K562 (cell line): ENCODE results near the gene KLF2. TPM values are rescaled to one million over a fixed set of nuclear protein-coding genes. Genes with fewer than 3 reads are reported as not detected.

Source experiments
- CHD7 ChIP-seq: fragments of 200-600 bp; sonication (generic); IDR thresholded peaks from one replicate; pipeline ENCODE4 v1.6.1; 2012; ENCODE audit warnings: mild to moderate bottlenecking, low read depth, low read length, inconsistent platforms
- PKNOX1 ChIP-seq: fragments of 450-650 bp; IDR thresholded peaks from 2 replicates; pipeline ENCODE4 v1.6.1; 2016
- STAG1 ChIP-seq: sonication (generic); formaldehyde crosslinking; IDR thresholded peaks from 2 replicates; pipeline ENCODE4 v1.5.0; 2020; ENCODE audit warnings: missing genetic modification reagents, borderline replicate concordance
- polyA plus RNA-seq, 8 experiments: library from polyadenylated mRNA; depleted of rRNA in 4 of 8; stranded (reverse) in 5 of 8; unstranded in 3 of 8; fragments of >200 nt; fragmentation: Nextera tagmentation in 2 of 8; fragmentation: Illumina TruSeq in 1 of 8; extraction: Ambion mirVana in 2 of 8; extraction: Trizol in 1 of 8; gene quantifications; 2 replicates each; pipeline versions ENCODE4 v1.2.1 to v1.2.3, GENCODE V29; 2011 to 2014; ENCODE audit warnings: inconsistent platforms in 1 of 8, missing spikeins in 1 of 8
- total RNA-seq, 7 experiments: library from RNA; depleted of rRNA in 6 of 7; stranded (reverse); fragments of >200 nt in 6 of 7; fragmentation: Illumina TruSeq in 2 of 7; extraction: Trizol in 2 of 7; gene quantifications; 2 replicates each; pipeline versions ENCODE4 v1.2.1 to v1.2.3, GENCODE V29; 2011 to 2021; ENCODE audit warnings: low replicate concordance in 1 of 7

KLF2 gene
- total and polyA plus RNA-seq, 9 of the 15 experiments (the other 6 are each of a cell fraction or from before 2014, with no cell fraction given): 0.07 to 0.71 TPM; not detected in 7

- TF ChIP-seq CHD7 (no peak), STAG1 (CRISPR knock-in tag) (no peak), PKNOX1 (no peak)
These were observed 42.6 kb downstream of the KLF2 start (continued) for GRCh38 chr19:16367261-16367683.
